GM12878 (cell line): ENCODE measurements around the gene POLR1A. TPM values are rescaled to one million over a fixed set of nuclear protein-coding genes. Genes with fewer than 3 reads are reported as not detected.

Source experiments
- ATAC-seq: fragments of 200-7000 bp; cut with Tn5 transposase; 3 replicates; pipeline ENCODE4 v1.9.1; 2020; ENCODE audit warnings: mild to moderate bottlenecking, moderate library complexity
- BruUV-seq: library from RNA; stranded (reverse); fragments of 400-500 nt; replicated peaks from 2 replicates; lab custom pipeline; 2021; lab: Mats Ljungman, UMichigan
- CTCF ChIA-PET: fragments of 300-600 bp; sonication (Branson Sonifier 250); formaldehyde crosslinking; extraction: SDS; loops from one replicate; lab custom pipeline; 2021; ENCODE audit warnings: inconsistent platforms; lab: Yijun Ruan, JAX
- POLR2A ChIA-PET: fragments of 350-600 bp; formaldehyde crosslinking; extraction: SDS; loops from one replicate; lab custom pipeline; 2021; ENCODE audit warnings: inconsistent platforms; lab: Charles Lee
- RAD21 ChIA-PET: fragments of 300-600 bp; sonication (Branson Sonifier 250); formaldehyde crosslinking; loops from one replicate; lab custom pipeline; 2023; ENCODE audit warnings: antibody characterized with exemption; ENCODE audit not compliant: unreplicated experiment; lab: Charles Lee
- SMC1A ChIA-PET: fragments of 300-600 bp; sonication (Branson Sonifier 250); formaldehyde crosslinking; loops from one replicate; lab custom pipeline; 2023; ENCODE audit not compliant: unreplicated experiment, uncharacterized antibody; lab: Charles Lee
- DNase-seq: peaks from one replicate; pipeline ENCODE4 v3.0.0-alpha.2; 2011; ENCODE audit warnings: low read depth, low spot score
- FAIRE-seq: peaks from 3 replicates; lab custom pipeline; 2011; peaks lifted over from hg19 to GRCh38; lab: Jason Lieb, UNC
- H2AFZ ChIP-seq: 2 replicates; pipeline ENCODE4 v1.6.0; 2011; ENCODE audit warnings: low read depth, low read length, control low read depth; ENCODE audit not compliant: control insufficient read depth
- H3K27ac ChIP-seq: 2 replicates; pipeline ENCODE4 v1.5.1; 2011; ENCODE audit warnings: control low read depth; ENCODE audit not compliant: control insufficient read depth, insufficient read depth
- H3K27me3 ChIP-seq, 2 experiments: replicated peaks in 1 of 2; 2 replicates each; pipeline versions ENCODE4 v1.6.0 to v1.6.1; 2011; ENCODE audit warnings: low read length in 1 of 2; ENCODE audit not compliant: control insufficient read depth in 2 of 2, insufficient read depth in 2 of 2
- H3K36me3 ChIP-seq, 2 experiments: 2 replicates each; pipeline ENCODE4 v1.5.1; 2011; ENCODE audit warnings: low read length in 1 of 2; ENCODE audit not compliant: control insufficient read depth in 2 of 2, insufficient read depth in 2 of 2
- H3K4me1 ChIP-seq: 2 replicates; pipeline ENCODE4 v1.6.1; 2011; ENCODE audit warnings: mild to moderate bottlenecking, low read length, moderate library complexity, mixed read lengths; ENCODE audit not compliant: control insufficient read depth, insufficient read depth
- H3K4me2 ChIP-seq: 2 replicates; pipeline ENCODE4 v1.6.0; 2011; ENCODE audit warnings: control low read depth; ENCODE audit not compliant: control insufficient read depth, insufficient read depth
- H3K4me3 ChIP-seq: fragments of 200-600 bp; sonication (generic); 2 replicates; pipeline ENCODE4 v1.5.1; 2016
- H3K79me2 ChIP-seq: 2 replicates; pipeline ENCODE4 v1.6.0; 2011; ENCODE audit warnings: low read length; ENCODE audit not compliant: control insufficient read depth, insufficient read depth
- H3K9ac ChIP-seq: 2 replicates; pipeline ENCODE4 v1.8.0; 2011; ENCODE audit warnings: low read length, control low read depth, mixed read lengths; ENCODE audit not compliant: control insufficient read depth, insufficient read depth
- H3K9me3 ChIP-seq: replicated peaks from 3 replicates; pipeline ENCODE4 v1.5.1; 2011; ENCODE audit warnings: mild to moderate bottlenecking, low read length; ENCODE audit not compliant: control insufficient read depth, insufficient read depth
- H4K20me1 ChIP-seq: 2 replicates; pipeline ENCODE4 v1.6.0; 2011; ENCODE audit not compliant: control insufficient read depth, insufficient read depth
- ATF2 ChIP-seq: IDR thresholded peaks from 2 replicates; pipeline ENCODE4 v1.6.1; 2012; ENCODE audit warnings: low read length, inconsistent platforms
- BCLAF1 ChIP-seq: fragments of 450-650 bp; IDR thresholded peaks from 2 replicates; pipeline ENCODE4 v1.6.1; 2017; ENCODE audit warnings: antibody characterized with exemption, mild to moderate bottlenecking, moderate library complexity
- EGR1 ChIP-seq, 2 experiments: IDR thresholded peaks; 1 replicate in 1 of 2; 2 replicates in 1 of 2; pipeline ENCODE4 v1.6.1; 2011 to 2012; ENCODE audit warnings: low read depth in 2 of 2, low read length in 2 of 2, borderline replicate concordance in 1 of 2, mild to moderate bottlenecking in 1 of 2, moderate library complexity in 1 of 2
- IKZF2 ChIP-seq, 2 experiments: fragments of 450-650 bp; IDR thresholded peaks; 2 replicates each; pipeline ENCODE4 v1.6.1; 2017; ENCODE audit warnings: mild to moderate bottlenecking in 2 of 2, moderate library complexity in 2 of 2
- SIX5 ChIP-seq: IDR thresholded peaks from 2 replicates; pipeline ENCODE4 v1.6.1; 2011; ENCODE audit warnings: mild to moderate bottlenecking, low read depth, low read length, moderate library complexity; ENCODE audit not compliant: severe bottlenecking
- SUPT20H ChIP-seq: IDR thresholded peaks from 2 replicates; pipeline ENCODE4 v1.6.1; 2011; ENCODE audit warnings: low read depth, mild to moderate bottlenecking, low read length, moderate library complexity, borderline replicate concordance; ENCODE audit not compliant: control insufficient read depth
- WRNIP1 ChIP-seq: IDR thresholded peaks from 2 replicates; pipeline ENCODE4 v1.6.1; 2011; ENCODE audit warnings: low read depth, low read length, improper control_type of control experiment, borderline replicate concordance
- YBX1 ChIP-seq: fragments of 450-650 bp; IDR thresholded peaks from 2 replicates; pipeline ENCODE4 v1.6.1; 2016; ENCODE audit warnings: antibody characterized with exemption
- WGBS: methylation state at CpG from one replicate; pipeline ENCODE4 v1.1.6; 2016; ENCODE audit warnings: low lambda C conversion rate; ENCODE audit not compliant: insufficient replicate concordance, insufficient coverage; ENCODE audit errors: missing lambda C conversion rate; 5-methylcytosine and 5-hydroxymethylcytosine counted together
- in situ Hi-C: fragments of 300-500 bp; cut with MboI; formaldehyde crosslinking; loops from 9 replicates; pipeline ENCODE4 v1.14.3; 2018; ENCODE audit warnings: mixed read lengths
- intact Hi-C: fragments of 100-400 bp; cut with micrococcal nuclease; formaldehyde crosslinking; loops from one replicate; pipeline ENCODE4 v1.14.2; 2022; ENCODE audit not compliant: unreplicated experiment
- polyA plus RNA-seq, 11 experiments: library from polyadenylated mRNA; depleted of rRNA in 4 of 11; unstranded in 6 of 11; stranded (reverse) in 5 of 11; fragments of >200 nt; fragmentation: Nextera tagmentation in 4 of 11; fragmentation: Illumina TruSeq in 1 of 11; extraction: Ambion mirVana in 4 of 11; extraction: Trizol in 1 of 11; gene quantifications; 1 replicate in 1 of 11; 2 replicates in 10 of 11; pipeline versions ENCODE4 v1.2.1 to v1.2.3, GENCODE V29; 2011 to 2016; ENCODE audit warnings: inconsistent platforms in 2 of 11, missing spikeins in 2 of 11, low read depth in 1 of 11
- total RNA-seq, 4 experiments: library from RNA; depleted of rRNA in 3 of 4; stranded (reverse); fragments of >200 nt in 3 of 4; fragmentation: Illumina TruSeq in 1 of 4; extraction: Trizol in 1 of 4; gene quantifications; 2 replicates each; pipeline versions ENCODE4 v1.2.1 to v1.2.3, GENCODE V29; 2013 to 2021
- TF ChIP-seq, protein P1 (sequence below): IDR thresholded peaks from 2 replicates; pipeline ENCODE4 v1.6.1; 2012; ENCODE audit warnings: mild to moderate bottlenecking, low read depth, low read length

POLR1A gene
- total and polyA plus RNA-seq, 10 of the 15 experiments (the other 5 are each of a cell fraction or from before 2014, with no cell fraction given), result 2.1 to 53.9 (median 17.8) TPM

DNA sequence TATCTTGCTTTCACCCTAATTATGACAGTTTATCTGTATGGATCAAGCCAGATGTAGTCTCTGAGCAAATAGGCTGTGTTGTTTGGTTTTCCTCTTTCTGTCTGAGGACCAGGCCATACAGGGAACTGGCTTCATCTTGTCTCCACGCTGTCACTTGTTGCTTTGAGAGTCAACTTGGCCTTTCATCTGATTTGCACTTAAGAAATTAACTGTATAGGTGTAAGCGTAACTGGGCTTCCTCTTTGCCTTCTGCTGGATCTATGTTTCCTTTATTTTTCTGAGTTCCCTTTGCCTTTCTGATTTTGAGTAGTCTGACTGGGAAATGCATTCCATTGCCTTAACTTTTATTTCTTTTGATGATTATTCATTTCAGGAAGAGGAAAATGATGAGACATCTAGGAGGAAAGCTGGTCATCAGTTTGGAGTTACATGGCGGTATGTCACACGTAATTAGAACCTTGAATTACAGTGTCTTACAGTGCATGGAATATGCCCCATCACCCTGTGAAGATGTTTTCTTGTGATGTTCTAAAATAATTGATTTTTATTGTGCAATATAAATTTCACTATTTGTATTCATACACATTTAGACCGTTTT is 17.7 kb upstream of the POLR1A start:
- ChIA-PET RAD21 (no interaction called here), SMC1A (no interaction called here)
- Histone ChIP-seq H3K9ac (no peak overlapping the region), H3K9me3 (no peaks in the 10 kb centered on the region)
- TF ChIP-seq ATF2 (no peak), SIX5 (no peak), IKZF2 (IDR thresholded peaks at IDR 0.05) (no peak), SUPT20H (no peak), YBX1 (no peak), WRNIP1 (no peak), EGR1 (IDR thresholded peaks at IDR 0.05; ENCODE audit: borderline replicate concordance in 1 of 2, low read depth in 2 of 2, low read length in 2 of 2) (no peak), BCLAF1 (no peak)
- TF ChIP-seq, protein P1, sequence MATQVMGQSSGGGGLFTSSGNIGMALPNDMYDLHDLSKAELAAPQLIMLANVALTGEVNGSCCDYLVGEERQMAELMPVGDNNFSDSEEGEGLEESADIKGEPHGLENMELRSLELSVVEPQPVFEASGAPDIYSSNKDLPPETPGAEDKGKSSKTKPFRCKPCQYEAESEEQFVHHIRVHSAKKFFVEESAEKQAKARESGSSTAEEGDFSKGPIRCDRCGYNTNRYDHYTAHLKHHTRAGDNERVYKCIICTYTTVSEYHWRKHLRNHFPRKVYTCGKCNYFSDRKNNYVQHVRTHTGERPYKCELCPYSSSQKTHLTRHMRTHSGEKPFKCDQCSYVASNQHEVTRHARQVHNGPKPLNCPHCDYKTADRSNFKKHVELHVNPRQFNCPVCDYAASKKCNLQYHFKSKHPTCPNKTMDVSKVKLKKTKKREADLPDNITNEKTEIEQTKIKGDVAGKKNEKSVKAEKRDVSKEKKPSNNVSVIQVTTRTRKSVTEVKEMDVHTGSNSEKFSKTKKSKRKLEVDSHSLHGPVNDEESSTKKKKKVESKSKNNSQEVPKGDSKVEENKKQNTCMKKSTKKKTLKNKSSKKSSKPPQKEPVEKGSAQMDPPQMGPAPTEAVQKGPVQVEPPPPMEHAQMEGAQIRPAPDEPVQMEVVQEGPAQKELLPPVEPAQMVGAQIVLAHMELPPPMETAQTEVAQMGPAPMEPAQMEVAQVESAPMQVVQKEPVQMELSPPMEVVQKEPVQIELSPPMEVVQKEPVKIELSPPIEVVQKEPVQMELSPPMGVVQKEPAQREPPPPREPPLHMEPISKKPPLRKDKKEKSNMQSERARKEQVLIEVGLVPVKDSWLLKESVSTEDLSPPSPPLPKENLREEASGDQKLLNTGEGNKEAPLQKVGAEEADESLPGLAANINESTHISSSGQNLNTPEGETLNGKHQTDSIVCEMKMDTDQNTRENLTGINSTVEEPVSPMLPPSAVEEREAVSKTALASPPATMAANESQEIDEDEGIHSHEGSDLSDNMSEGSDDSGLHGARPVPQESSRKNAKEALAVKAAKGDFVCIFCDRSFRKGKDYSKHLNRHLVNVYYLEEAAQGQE, result no peak
- TF ChIP-seq, all 136 proteins: peak for 0
- intact Hi-C loops (no loop called here), in situ Hi-C loops (no loop called here)
- H2AFZ ChIP-seq, result no peak overlapping the region
- no peak for DNase-seq
- H3K36me3 ChIP-seq, result peaks cover 9 to 47% of the 10 kb centered on the region in 2 experiments
- POLR2A ChIA-PET, result no interaction called here
- no peaks in the 10 kb centered on the region for H3K4me1 ChIP-seq
- WGBS, result 73% methylated on average over 5 of the region's 5 CpGs
- no peak overlapping the region for H3K27ac ChIP-seq
- no peaks in the 10 kb centered on the region for H3K27me3 ChIP-seq
- CTCF ChIA-PET, result no interaction called here
- no peaks in the 10 kb centered on the region for H3K79me2 ChIP-seq
- H3K4me2 ChIP-seq, result no peak overlapping the region
- no peak overlapping the region for H3K4me3 ChIP-seq
- no peak for ATAC-seq
- no peaks in the 10 kb centered on the region for H4K20me1 ChIP-seq
- FAIRE-seq, result no peak
- no TSS peak for BruUV-seq
